Osteocyte (in vitro differentiated cells): Measurements from ENCODE around the gene DUSP16. TPM values are rescaled to one million over a fixed set of nuclear protein-coding genes. Genes with fewer than 3 reads are reported as not detected.
A peak's percentile ranks its signal among the peaks of the same experiment; 100 is the strongest.

Experiments used
- DNase-seq: peaks from one replicate; pipeline ENCODE4 v3.0.0; 2021; ENCODE audit warnings: mixed read lengths; ENCODE audit not compliant: unreplicated experiment; ENCODE audit errors: extremely low spot score
- H3K27ac Mint-ChIP-seq: one replicate; pipeline ENCODE4 v1.8.0; 2021; ENCODE audit warnings: mild to moderate bottlenecking, mixed read lengths; ENCODE audit not compliant: unreplicated experiment
- H3K27me3 Mint-ChIP-seq: one replicate; pipeline ENCODE4 v1.8.0; 2021; ENCODE audit warnings: mixed read lengths; ENCODE audit not compliant: unreplicated experiment
- H3K36me3 Mint-ChIP-seq: one replicate; pipeline ENCODE4 v1.8.0; 2021; ENCODE audit warnings: mixed read lengths; ENCODE audit not compliant: unreplicated experiment
- H3K4me1 Mint-ChIP-seq: one replicate; pipeline ENCODE4 v1.8.0; 2021; ENCODE audit warnings: mixed read lengths; ENCODE audit not compliant: unreplicated experiment
- H3K4me3 Mint-ChIP-seq: one replicate; pipeline ENCODE4 v1.8.0; 2021; ENCODE audit warnings: mild to moderate bottlenecking, moderate library complexity, mixed read lengths; ENCODE audit not compliant: unreplicated experiment
- H3K9me3 Mint-ChIP-seq: one replicate; pipeline ENCODE4 v1.8.0; 2021; ENCODE audit warnings: mixed read lengths; ENCODE audit not compliant: unreplicated experiment
- CTCF ChIP-seq: fragments of 200-600 bp; sonication (generic); IDR thresholded peaks from 2 replicates; pipeline ENCODE4 v1.5.0; 2021; ENCODE audit warnings: antibody characterized with exemption, mild to moderate bottlenecking, moderate library complexity
- total RNA-seq: library from RNA; stranded (reverse); gene quantifications from 2 replicates; pipeline ENCODE4 v1.2.1, GENCODE V29; 2021

Gene DUSP16
- total RNA-seq, 1 donor from 2014 or later = 10.3 TPM

GRCh38 chr12:12491606-12492005, 71.1 kb downstream of the DUSP16 start:
- DNase-seq = no peak
- peaks cover 13% of the 10 kb centered on the region for H3K4me1 Mint-ChIP-seq
- no peak overlapping the region for H3K27ac Mint-ChIP-seq
- H3K27me3 Mint-ChIP-seq = no peaks in the 10 kb centered on the region
- H3K9me3 Mint-ChIP-seq = peaks cover 7% of the 10 kb centered on the region
- TF ChIP-seq CTCF = no peak
- no peaks in the 10 kb centered on the region for H3K36me3 Mint-ChIP-seq
- H3K4me3 Mint-ChIP-seq = no peak overlapping the region

GRCh38 chr12:12488823-12489550, 73.7 kb downstream of the DUSP16 start:
- H3K36me3 Mint-ChIP-seq = peaks cover 3% of the 10 kb centered on the region
- TF ChIP-seq CTCF = no peak
- peaks cover 7% of the 10 kb centered on the region for H3K9me3 Mint-ChIP-seq
- H3K27me3 Mint-ChIP-seq = no peaks in the 10 kb centered on the region
- H3K4me1 Mint-ChIP-seq = peaks cover 13% of the 10 kb centered on the region
- no peak overlapping the region for H3K27ac Mint-ChIP-seq
- DNase-seq = no peak
- no peak overlapping the region for H3K4me3 Mint-ChIP-seq

- peaks cover 7% of the 10 kb centered on the region for H3K9me3 Mint-ChIP-seq
- no peak for DNase-seq
- no peaks in the 10 kb centered on the region for H3K27me3 Mint-ChIP-seq
- TF ChIP-seq CTCF = no peak
- H3K4me1 Mint-ChIP-seq = peaks cover 13% of the 10 kb centered on the region
- H3K4me3 Mint-ChIP-seq = no peak overlapping the region
- no peak overlapping the region for H3K27ac Mint-ChIP-seq
- peaks cover 4% of the 10 kb centered on the region for H3K36me3 Mint-ChIP-seq
Observed at GRCh38 chr12:12488296-12488695, 74.4 kb downstream of the DUSP16 start.

GRCh38 chr12:12487490-12487889, 75.2 kb downstream of the DUSP16 start:
- Mint-ChIP-seq H3K9me3 (peaks cover 7% of the 10 kb centered on the region), H3K36me3 (peaks cover 4% of the 10 kb centered on the region), H3K4me1 (peaks cover 13% of the 10 kb centered on the region), H3K27me3 (no peaks in the 10 kb centered on the region), H3K27ac (peak overlapping the region; percentile 1), H3K4me3 (no peak overlapping the region)
- DNase-seq = no peak
- no peak for TF ChIP-seq CTCF

- DNase-seq = no peak
- Mint-ChIP-seq H3K36me3 (peaks cover 10% of the 10 kb centered on the region), H3K4me3 (no peak overlapping the region), H3K27ac (no peak overlapping the region), H3K27me3 (no peaks in the 10 kb centered on the region), H3K4me1 (peaks cover 13% of the 10 kb centered on the region), H3K9me3 (peaks cover 7% of the 10 kb centered on the region)
- TF ChIP-seq CTCF = no peak
Observed at GRCh38 chr12:12486661-12487240, 75.9 kb downstream of the DUSP16 start.
